Measurements from ENCODE around the gene PEPD.
A peak's percentile ranks its signal among the peaks of the same experiment; 100 is the strongest.

Gene PEPD

GRCh38 chr19:33405254-33405552, 116.4 kb downstream of the PEPD start:
- no peak overlapping the region for H3K4me3 ChIP-seq (ENCODE audit: low read length)
- TF ChIP-seq CTCF (conservative IDR thresholded peaks at IDR 0.05; ENCODE audit: low read depth, low read length): no peak
- DNase-seq (ENCODE audit: low read depth): no peak

GRCh38 chr19:33404506-33405253, 116.9 kb downstream of the PEPD start:
- no peak for TF ChIP-seq CTCF (conservative IDR thresholded peaks at IDR 0.05; ENCODE audit: low read depth, low read length)
- no peak overlapping the region for H3K4me3 ChIP-seq (ENCODE audit: low read length)
- DNase-seq (ENCODE audit: low read depth): no peak

GRCh38 chr19:33403973-33404304, 117.7 kb downstream of the PEPD start:
- no peak for DNase-seq (ENCODE audit: low read depth)
- no peak for TF ChIP-seq CTCF (conservative IDR thresholded peaks at IDR 0.05; ENCODE audit: low read depth, low read length)
- no peak overlapping the region for H3K4me3 ChIP-seq (ENCODE audit: low read length)

GRCh38 chr19:33403221-33403972, 118.2 kb downstream of the PEPD start:
- no peak overlapping the region for H3K4me3 ChIP-seq (ENCODE audit: low read length)
- DNase-seq (ENCODE audit: low read depth): peak; percentile 10
- TF ChIP-seq CTCF (conservative IDR thresholded peaks at IDR 0.05; ENCODE audit: low read depth, low read length): no peak

- DNase-seq (ENCODE audit: low read depth): no peak
- peak; percentile 27 for TF ChIP-seq CTCF (conservative IDR thresholded peaks at IDR 0.05; ENCODE audit: low read depth, low read length)
- no peak overlapping the region for H3K4me3 ChIP-seq (ENCODE audit: low read length)
Observed at GRCh38 chr19:33402421-33403220, 119.0 kb downstream of the PEPD start.

- TF ChIP-seq CTCF (conservative IDR thresholded peaks at IDR 0.05; ENCODE audit: low read depth, low read length): no peak
- H3K4me3 ChIP-seq (ENCODE audit: low read length): no peak overlapping the region
- no peak for DNase-seq (ENCODE audit: low read depth)
Observed at GRCh38 chr19:33401683-33402420, 119.7 kb downstream of the PEPD start.
